ENCODE data around the gene DIAPH3.
"Not testable (repeated sequence)": the region's sequence is repeated elsewhere in the genome, so short reads cannot be mapped to it uniquely, and the experiment has no call there.

- TF ChIP-seq MAFK (IDR thresholded peaks at IDR 0.05; ENCODE audit: low read depth, low read length); CTCF (IDR thresholded peaks at IDR 0.05; ENCODE audit: control extremely low read depth in 1 of 3, insufficient read depth in 1 of 3, low read depth in 1 of 3, low read length in 3 of 3); CHD1 (IDR thresholded peaks at IDR 0.05; ENCODE audit: low read depth, low read length); YY1 (IDR thresholded peaks at IDR 0.05; ENCODE audit: low read depth, low read length); CBX5 (IDR thresholded peaks at IDR 0.05; ENCODE audit: low read depth, low read length); JUN (IDR thresholded peaks at IDR 0.05; ENCODE audit: low read depth, low read length); SIN3A (conservative IDR thresholded peaks at IDR 0.05 in 1 of 2, IDR thresholded peaks at IDR 0.05 in 1 of 2; ENCODE audit: low read depth in 1 of 2, low read length in 2 of 2); CEBPB (IDR thresholded peaks at IDR 0.05; ENCODE audit: low read depth, low read length); EZH2 (IDR thresholded peaks at IDR 0.05; ENCODE audit: low read depth, low read length, severe bottlenecking); BACH1 (IDR thresholded peaks at IDR 0.05; ENCODE audit: low read length); CREB1 (IDR thresholded peaks at IDR 0.05); EGR1 (IDR thresholded peaks at IDR 0.05; ENCODE audit: borderline replicate concordance, low read depth, low read length); CHD2 (IDR thresholded peaks at IDR 0.05; ENCODE audit: low read length): not testable (repeated sequence)
- TF ChIP-seq, protein P1, sequence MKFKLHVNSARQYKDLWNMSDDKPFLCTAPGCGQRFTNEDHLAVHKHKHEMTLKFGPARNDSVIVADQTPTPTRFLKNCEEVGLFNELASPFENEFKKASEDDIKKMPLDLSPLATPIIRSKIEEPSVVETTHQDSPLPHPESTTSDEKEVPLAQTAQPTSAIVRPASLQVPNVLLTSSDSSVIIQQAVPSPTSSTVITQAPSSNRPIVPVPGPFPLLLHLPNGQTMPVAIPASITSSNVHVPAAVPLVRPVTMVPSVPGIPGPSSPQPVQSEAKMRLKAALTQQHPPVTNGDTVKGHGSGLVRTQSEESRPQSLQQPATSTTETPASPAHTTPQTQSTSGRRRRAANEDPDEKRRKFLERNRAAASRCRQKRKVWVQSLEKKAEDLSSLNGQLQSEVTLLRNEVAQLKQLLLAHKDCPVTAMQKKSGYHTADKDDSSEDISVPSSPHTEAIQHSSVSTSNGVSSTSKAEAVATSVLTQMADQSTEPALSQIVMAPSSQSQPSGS (IDR thresholded peaks at IDR 0.05; ENCODE audit: low read length), result not testable (repeated sequence)
Measured at GRCh38 chr13:60083780-60084179, 79.9 kb downstream of the DIAPH3 start.

Measured in H1 (cell line).